Measurements from ENCODE around the gene GPR39.

GRCh38 chr2:132488491-132488890, 71.9 kb downstream of the GPR39 start:
- no peak for TF ChIP-seq CTCF (IDR thresholded peaks at IDR 0.05)
- TF ChIP-seq POLR2A (IDR thresholded peaks at IDR 0.05), result no peak

Data from Peyer's patch (tissue), 4 donors.